ENCODE results near the gene BHLHE23. TPM values are rescaled to one million over a fixed set of nuclear protein-coding genes. Genes with fewer than 3 reads are reported as not detected.

The BHLHE23 gene
- total RNA-seq, 2 donors from 2014 or later: not detected

DNA sequence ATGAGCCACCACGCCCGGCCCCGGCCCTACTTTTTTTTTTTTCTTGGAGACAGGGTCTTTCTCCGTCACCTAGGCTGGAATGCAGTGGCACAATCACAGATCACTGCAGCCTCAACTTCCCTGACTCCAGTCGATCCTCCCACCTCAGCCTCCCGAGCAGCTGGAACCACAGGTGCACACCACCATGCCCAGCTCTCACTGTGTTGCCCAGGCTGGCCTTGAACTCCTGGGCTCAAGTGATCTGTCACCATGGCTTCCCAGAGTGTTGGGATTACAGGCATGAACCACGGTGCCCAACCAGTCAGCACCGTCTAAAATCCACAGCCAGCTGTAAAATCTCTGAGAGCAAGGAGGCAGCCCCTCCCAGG lies 36.8 kb downstream of the BHLHE23 start:
- DNase-seq (ENCODE audit: low spot score): no peak
- no peaks in the 10 kb centered on the region for H3K27me3 ChIP-seq (replicated peaks; ENCODE audit: insufficient read depth)

DNA sequence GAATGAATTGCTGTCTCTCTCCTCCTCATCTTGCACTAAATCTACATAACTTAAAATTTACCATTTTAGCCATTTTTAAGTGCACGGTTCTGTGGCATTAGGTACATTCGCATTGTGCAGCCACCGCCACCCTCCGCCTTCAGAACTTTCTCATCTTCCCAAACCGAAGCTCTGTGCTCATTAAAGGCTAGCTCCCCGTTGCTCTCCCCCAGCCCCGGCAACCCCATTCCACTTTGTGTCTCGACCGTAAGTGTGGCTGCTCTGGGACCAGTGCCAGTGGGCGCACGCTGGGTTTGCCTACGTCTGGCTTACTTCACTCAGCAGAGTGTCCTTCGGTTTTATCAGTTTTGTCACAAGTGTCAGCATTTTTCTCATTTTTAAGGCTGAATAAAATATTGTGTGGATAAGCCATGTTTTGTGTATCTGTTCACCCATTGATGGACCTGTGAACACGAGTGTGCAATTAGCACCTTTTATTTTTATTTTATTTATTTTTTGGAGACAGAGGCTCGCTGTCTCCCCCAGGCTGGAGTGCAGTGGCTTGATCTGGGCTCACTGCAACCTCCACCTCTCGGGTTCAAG lies 37.5 kb downstream of the BHLHE23 start:
- ATAC-seq (ENCODE audit: insufficient number of reproducible peaks, low FRiP score, low read depth) (no peak), DNase-seq (ENCODE audit: low spot score) (no peak)
- Histone ChIP-seq H3K27me3 (replicated peaks; ENCODE audit: insufficient read depth) (no peaks in the 10 kb centered on the region), H3K36me3 (no peaks in the 10 kb centered on the region), H3K27ac (no peak overlapping the region), H3K9me3 (no peaks in the 10 kb centered on the region), H3K4me1 (ENCODE audit: control insufficient read depth in 1 of 2, low read depth in 2 of 2) (peaks cover 6 to 11% of the 10 kb centered on the region in 2 donors), H3K4me3 (no peak overlapping the region)
- TF ChIP-seq, protein P1, sequence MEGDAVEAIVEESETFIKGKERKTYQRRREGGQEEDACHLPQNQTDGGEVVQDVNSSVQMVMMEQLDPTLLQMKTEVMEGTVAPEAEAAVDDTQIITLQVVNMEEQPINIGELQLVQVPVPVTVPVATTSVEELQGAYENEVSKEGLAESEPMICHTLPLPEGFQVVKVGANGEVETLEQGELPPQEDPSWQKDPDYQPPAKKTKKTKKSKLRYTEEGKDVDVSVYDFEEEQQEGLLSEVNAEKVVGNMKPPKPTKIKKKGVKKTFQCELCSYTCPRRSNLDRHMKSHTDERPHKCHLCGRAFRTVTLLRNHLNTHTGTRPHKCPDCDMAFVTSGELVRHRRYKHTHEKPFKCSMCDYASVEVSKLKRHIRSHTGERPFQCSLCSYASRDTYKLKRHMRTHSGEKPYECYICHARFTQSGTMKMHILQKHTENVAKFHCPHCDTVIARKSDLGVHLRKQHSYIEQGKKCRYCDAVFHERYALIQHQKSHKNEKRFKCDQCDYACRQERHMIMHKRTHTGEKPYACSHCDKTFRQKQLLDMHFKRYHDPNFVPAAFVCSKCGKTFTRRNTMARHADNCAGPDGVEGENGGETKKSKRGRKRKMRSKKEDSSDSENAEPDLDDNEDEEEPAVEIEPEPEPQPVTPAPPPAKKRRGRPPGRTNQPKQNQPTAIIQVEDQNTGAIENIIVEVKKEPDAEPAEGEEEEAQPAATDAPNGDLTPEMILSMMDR (IDR thresholded peaks at IDR 0.05): no peak

More for the DNA sequence above, 36.8 kb downstream of the BHLHE23 start:
- TF ChIP-seq, protein P1 (IDR thresholded peaks at IDR 0.05): no peak
- Histone ChIP-seq H3K4me1 (ENCODE audit: control insufficient read depth in 1 of 2, low read depth in 2 of 2) (peaks cover 6 to 11% of the 10 kb centered on the region in 2 donors), H3K27ac (no peak overlapping the region), H3K4me3 (no peak overlapping the region), H3K9me3 (no peaks in the 10 kb centered on the region), H3K36me3 (no peaks in the 10 kb centered on the region)
- no peak for ATAC-seq (ENCODE audit: insufficient number of reproducible peaks, low FRiP score, low read depth)

DNA sequence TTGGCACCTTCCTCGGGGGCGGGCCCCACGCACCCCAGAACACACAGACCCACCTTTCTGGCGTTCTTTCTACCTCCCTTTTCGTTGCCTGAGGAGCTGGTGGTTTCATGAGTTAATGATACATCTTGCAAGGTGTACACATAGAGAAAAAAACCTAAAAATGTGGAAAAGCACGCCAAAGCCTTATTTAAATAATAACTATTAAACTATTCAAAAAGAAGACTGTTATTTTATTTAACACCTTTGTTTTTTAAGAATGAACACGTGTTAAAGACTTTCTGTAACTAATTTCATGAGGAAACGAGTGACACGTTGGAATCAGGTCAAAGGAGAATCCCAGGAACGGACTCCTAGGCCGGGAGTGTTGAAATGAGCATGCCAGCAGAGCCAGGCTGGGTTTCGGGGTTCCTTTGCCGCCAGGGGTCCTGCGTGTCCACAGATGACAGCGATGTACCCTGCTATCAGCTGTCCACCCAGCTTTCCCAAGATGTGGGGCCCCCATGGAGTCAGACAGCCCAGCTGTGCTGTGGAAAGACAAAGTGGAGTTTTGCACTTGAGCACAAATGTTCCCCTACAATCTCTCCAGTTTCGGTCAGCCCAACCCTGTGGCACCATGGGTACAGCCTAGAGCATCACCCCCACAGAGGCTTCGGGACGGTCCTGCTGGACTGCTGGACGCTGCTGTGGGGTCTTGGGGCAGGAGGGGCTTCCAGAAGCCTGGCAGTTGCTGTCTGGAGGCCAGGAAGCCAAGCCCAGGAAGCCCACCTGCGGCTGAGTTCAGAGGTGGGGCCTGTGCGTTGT lies 38.2 kb downstream of the BHLHE23 start:
- Histone ChIP-seq H3K27me3 (replicated peaks; ENCODE audit: insufficient read depth) (no peaks in the 10 kb centered on the region), H3K4me1 (ENCODE audit: control insufficient read depth in 1 of 2, low read depth in 2 of 2) (peaks cover 6 to 11% of the 10 kb centered on the region in 2 donors), H3K36me3 (no peaks in the 10 kb centered on the region), H3K4me3 (no peak overlapping the region), H3K9me3 (no peaks in the 10 kb centered on the region), H3K27ac (no peak overlapping the region)
- ATAC-seq (ENCODE audit: insufficient number of reproducible peaks, low FRiP score, low read depth) (no peak), DNase-seq (ENCODE audit: low spot score) (no peak)
- TF ChIP-seq, protein P1 (IDR thresholded peaks at IDR 0.05): no peak

DNA sequence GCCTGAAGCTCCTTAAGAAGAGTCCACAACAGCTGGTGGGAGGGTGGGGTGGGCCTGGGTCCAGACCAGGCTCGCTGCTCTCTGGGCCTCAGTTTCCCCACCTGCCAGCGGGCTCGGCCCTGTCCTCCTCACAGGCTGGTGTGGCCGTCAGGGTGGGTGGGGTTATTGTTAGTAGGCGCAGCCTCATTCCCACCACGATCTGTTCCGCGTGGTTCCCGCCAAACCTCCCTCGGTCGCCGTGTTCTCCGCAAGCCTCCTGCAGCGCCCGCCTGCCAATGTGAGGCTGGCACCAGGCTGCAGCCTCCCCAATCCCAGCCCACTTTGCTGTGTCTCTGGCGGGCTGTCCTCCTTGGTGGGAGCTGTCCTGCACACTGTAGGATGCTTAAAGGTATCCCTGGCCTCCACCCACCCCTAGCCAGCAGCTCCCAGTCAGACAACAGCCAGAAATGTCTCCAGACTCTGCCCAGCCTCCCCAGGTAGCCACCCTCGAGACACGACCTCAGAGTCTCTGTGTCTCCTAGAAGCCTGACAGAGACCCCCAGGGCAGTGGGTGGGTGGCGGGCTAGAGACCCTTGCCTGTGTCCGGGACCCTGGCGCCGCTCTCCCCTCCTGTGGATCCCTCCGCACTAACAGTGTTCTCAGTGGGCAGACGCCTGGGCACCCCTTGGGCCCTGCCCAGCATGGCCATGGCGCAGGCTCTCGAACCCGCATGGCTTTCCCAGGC lies 39.0 kb downstream of the BHLHE23 start:
- no peaks in the 10 kb centered on the region for H3K36me3 ChIP-seq

More for the DNA sequence above, 39.0 kb downstream of the BHLHE23 start:
- TF ChIP-seq, protein P1 (IDR thresholded peaks at IDR 0.05): no peak
- DNase-seq (ENCODE audit: low spot score) (no peak), ATAC-seq (ENCODE audit: insufficient number of reproducible peaks, low FRiP score, low read depth) (no peak)
- Histone ChIP-seq H3K4me1 (ENCODE audit: control insufficient read depth in 1 of 2, low read depth in 2 of 2) (peaks cover 3 to 5% of the 10 kb centered on the region in 2 donors), H3K27ac (no peak overlapping the region), H3K9me3 (no peaks in the 10 kb centered on the region), H3K27me3 (replicated peaks; ENCODE audit: insufficient read depth) (no peaks in the 10 kb centered on the region), H3K4me3 (no peak overlapping the region)

Measured in thoracic aorta (tissue), 2 donors.